ENCODE measurements around the gene SCN10A. TPM values are rescaled to one million over a fixed set of nuclear protein-coding genes. Genes with fewer than 3 reads are reported as not detected.
A peak's percentile ranks its signal among the peaks of the same experiment; 100 is the strongest.

SCN10A gene
- polyA plus RNA-seq (2013, experiment 1 of 2; ENCODE audit: insufficient read length): not detected
- polyA plus RNA-seq (2013, experiment 2 of 2; ENCODE audit: insufficient read length): not detected

- no peak for DNase-seq
These were observed at the start of gene SCN10A for GRCh38 chr3:38816026-38816425. TSS of gene SCN10A (minus strand) at chr3:38816217. CDS start at chr3:38794010, 22,207 bp downstream.

GRCh38 chr3:38853011-38853410 is 37.0 kb upstream of the SCN10A start:
- DNase-seq: no peak

- DNase-seq: peak; percentile 52
These were observed 27.9 kb upstream of the SCN10A start for GRCh38 chr3:38843898-38844297.

GRCh38 chr3:38842266-38842965 is 26.4 kb upstream of the SCN10A start:
- DNase-seq: no peak

GRCh38 chr3:38840987-38841386 is 25.0 kb upstream of the SCN10A start:
- DNase-seq: no peak

GRCh38 chr3:38837358-38837757 is 21.3 kb upstream of the SCN10A start:
- no peak for DNase-seq

- DNase-seq: no peak
These were observed 20.5 kb upstream of the SCN10A start for GRCh38 chr3:38836561-38836960.

GRCh38 chr3:38835939-38836338 is 19.9 kb upstream of the SCN10A start:
- peak; percentile 18 for DNase-seq

- DNase-seq: peak; percentile 9
These were observed 18.7 kb upstream of the SCN10A start for GRCh38 chr3:38834717-38835116.

- peak; percentile 85 for DNase-seq
These were observed 18.1 kb upstream of the SCN10A start for GRCh38 chr3:38834110-38834509.

GRCh38 chr3:38829404-38829803 is 13.4 kb upstream of the SCN10A start:
- DNase-seq: peak; percentile 78

GRCh38 chr3:38828681-38829080 is 12.7 kb upstream of the SCN10A start:
- peak; percentile 5 for DNase-seq

- no peak for DNase-seq
These were observed 11.8 kb upstream of the SCN10A start for GRCh38 chr3:38827791-38828190.

GRCh38 chr3:38826001-38826400 is 10.0 kb upstream of the SCN10A start:
- DNase-seq: no peak

GRCh38 chr3:38824349-38824748 is 8.3 kb upstream of the SCN10A start:
- no peak for DNase-seq

GRCh38 chr3:38823722-38824121 is 7.7 kb upstream of the SCN10A start:
- no peak for DNase-seq

GRCh38 chr3:38823186-38823585 is 7.2 kb upstream of the SCN10A start:
- DNase-seq: no peak

- no peak for DNase-seq
These were observed 4.2 kb downstream of the SCN10A start for GRCh38 chr3:38811822-38812221.

GRCh38 chr3:38805765-38806386 is 10.1 kb downstream of the SCN10A start:
- peak; percentile 68 for DNase-seq

- DNase-seq: no peak
These were observed 11.0 kb downstream of the SCN10A start for GRCh38 chr3:38805004-38805403.

- no peak for DNase-seq
These were observed 15.5 kb downstream of the SCN10A start for GRCh38 chr3:38800511-38800910.

GRCh38 chr3:38793721-38794120 is 22.3 kb downstream of the SCN10A start:
- no peak for DNase-seq

- no peak for DNase-seq
These were observed 23.0 kb downstream of the SCN10A start for GRCh38 chr3:38792983-38793382.

GRCh38 chr3:38782148-38782547 is 33.9 kb downstream of the SCN10A start:
- DNase-seq: no peak

All from fibroblast of skin of abdomen (primary cell).